ENCODE results near the gene MACF1. TPM values are rescaled to one million over a fixed set of nuclear protein-coding genes. Genes with fewer than 3 reads are reported as not detected.

MACF1 gene, protein sequence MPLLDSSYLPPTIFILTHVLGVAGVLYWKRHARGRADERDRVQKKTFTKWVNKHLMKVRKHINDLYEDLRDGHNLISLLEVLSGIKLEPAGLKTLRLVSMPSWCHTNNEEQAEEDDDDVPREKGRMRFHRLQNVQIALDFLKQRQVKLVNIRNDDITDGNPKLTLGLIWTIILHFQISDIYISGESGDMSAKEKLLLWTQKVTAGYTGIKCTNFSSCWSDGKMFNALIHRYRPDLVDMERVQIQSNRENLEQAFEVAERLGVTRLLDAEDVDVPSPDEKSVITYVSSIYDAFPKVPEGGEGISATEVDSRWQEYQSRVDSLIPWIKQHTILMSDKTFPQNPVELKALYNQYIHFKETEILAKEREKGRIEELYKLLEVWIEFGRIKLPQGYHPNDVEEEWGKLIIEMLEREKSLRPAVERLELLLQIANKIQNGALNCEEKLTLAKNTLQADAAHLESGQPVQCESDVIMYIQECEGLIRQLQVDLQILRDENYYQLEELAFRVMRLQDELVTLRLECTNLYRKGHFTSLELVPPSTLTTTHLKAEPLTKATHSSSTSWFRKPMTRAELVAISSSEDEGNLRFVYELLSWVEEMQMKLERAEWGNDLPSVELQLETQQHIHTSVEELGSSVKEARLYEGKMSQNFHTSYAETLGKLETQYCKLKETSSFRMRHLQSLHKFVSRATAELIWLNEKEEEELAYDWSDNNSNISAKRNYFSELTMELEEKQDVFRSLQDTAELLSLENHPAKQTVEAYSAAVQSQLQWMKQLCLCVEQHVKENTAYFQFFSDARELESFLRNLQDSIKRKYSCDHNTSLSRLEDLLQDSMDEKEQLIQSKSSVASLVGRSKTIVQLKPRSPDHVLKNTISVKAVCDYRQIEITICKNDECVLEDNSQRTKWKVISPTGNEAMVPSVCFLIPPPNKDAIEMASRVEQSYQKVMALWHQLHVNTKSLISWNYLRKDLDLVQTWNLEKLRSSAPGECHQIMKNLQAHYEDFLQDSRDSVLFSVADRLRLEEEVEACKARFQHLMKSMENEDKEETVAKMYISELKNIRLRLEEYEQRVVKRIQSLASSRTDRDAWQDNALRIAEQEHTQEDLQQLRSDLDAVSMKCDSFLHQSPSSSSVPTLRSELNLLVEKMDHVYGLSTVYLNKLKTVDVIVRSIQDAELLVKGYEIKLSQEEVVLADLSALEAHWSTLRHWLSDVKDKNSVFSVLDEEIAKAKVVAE (N-terminal part only)
- total RNA-seq, result 146 and 261 TPM in 2 replicates
- 80.4 and 144 TPM in 2 replicates for polyA plus RNA-seq

DNA sequence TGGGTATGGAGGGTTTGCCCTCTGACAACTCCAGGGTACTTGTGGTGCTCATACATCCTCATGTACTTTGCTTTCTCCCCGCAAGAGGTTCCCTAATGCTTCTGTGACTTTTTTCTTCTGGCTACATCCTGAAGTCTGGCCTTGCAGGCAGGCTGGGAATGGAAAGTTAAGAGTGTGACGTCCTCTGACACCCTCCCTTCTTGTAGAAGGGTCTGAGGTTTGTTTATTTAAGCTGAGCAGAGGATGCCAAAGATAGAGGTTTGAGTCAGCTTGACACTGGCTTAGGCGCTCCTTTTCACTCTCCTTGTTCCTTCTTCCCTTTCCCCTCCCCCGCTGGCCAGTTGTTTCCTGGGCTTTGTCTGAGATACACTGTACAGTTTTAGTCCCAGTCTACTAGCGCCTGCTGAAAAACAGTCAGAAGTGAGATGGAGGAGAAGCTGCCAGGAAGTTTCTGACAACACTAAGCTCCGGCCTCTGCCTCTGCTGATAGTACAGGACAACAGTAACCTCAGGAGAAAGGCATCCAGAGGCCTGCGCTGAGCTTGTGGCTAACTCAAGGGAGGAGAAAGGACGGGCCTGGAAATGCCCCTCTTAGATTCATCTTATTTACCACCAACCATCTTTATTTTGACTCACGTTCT is at the start of gene MACF1:
Gene MACF1, plus strand, starts transcription at position 255 of the 641 bp plus-strand sequence. Its CDS starts 328 bp downstream, at position 583.
- TF ChIP-seq, protein P1, sequence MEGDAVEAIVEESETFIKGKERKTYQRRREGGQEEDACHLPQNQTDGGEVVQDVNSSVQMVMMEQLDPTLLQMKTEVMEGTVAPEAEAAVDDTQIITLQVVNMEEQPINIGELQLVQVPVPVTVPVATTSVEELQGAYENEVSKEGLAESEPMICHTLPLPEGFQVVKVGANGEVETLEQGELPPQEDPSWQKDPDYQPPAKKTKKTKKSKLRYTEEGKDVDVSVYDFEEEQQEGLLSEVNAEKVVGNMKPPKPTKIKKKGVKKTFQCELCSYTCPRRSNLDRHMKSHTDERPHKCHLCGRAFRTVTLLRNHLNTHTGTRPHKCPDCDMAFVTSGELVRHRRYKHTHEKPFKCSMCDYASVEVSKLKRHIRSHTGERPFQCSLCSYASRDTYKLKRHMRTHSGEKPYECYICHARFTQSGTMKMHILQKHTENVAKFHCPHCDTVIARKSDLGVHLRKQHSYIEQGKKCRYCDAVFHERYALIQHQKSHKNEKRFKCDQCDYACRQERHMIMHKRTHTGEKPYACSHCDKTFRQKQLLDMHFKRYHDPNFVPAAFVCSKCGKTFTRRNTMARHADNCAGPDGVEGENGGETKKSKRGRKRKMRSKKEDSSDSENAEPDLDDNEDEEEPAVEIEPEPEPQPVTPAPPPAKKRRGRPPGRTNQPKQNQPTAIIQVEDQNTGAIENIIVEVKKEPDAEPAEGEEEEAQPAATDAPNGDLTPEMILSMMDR (IDR thresholded peaks at IDR 0.05; ENCODE audit: low read depth, low read length), result peak; percentile 69

GRCh38 chr1:39157304-39157703 is 47.2 kb upstream of the MACF1 start:
- TF ChIP-seq, protein P1 (IDR thresholded peaks at IDR 0.05; ENCODE audit: low read depth, low read length), result no peak
- Histone ChIP-seq H3K36me3 (no peaks in the 10 kb centered on the region), H3K27ac (no peak overlapping the region), H3K4me1 (ENCODE audit: low read depth) (peaks cover 45% of the 10 kb centered on the region), H3K27me3 (no peaks in the 10 kb centered on the region), H3K4me3 (no peak overlapping the region), H3K9me3 (ENCODE audit: low read depth) (no peaks in the 10 kb centered on the region)
- no peak for DNase-seq (ENCODE audit: low read depth in 1 of 2, low spot score in 1 of 2)

More for the DNA sequence above, at the start of gene MACF1:
- no peaks in the 10 kb centered on the region for H3K27me3 ChIP-seq
- peak; percentile 76 to 98 for DNase-seq (ENCODE audit: low read depth in 1 of 2, low spot score in 1 of 2)
- peak within 1 kb of the TSS; percentile 93 for H3K27ac ChIP-seq
- H3K9me3 ChIP-seq (ENCODE audit: low read depth), result no peaks in the 10 kb centered on the region
- peaks cover 20% of the 10 kb centered on the region for H3K4me1 ChIP-seq (ENCODE audit: low read depth)
- peak within 1 kb of the TSS; percentile 31 for H3K4me3 ChIP-seq
- H3K36me3 ChIP-seq, result no peaks in the 10 kb centered on the region

GRCh38 chr1:39158327-39159086 is 46.0 kb upstream of the MACF1 start:
- peaks cover 36% of the 10 kb centered on the region for H3K4me1 ChIP-seq (ENCODE audit: low read depth)
- no peaks in the 10 kb centered on the region for H3K27me3 ChIP-seq
- TF ChIP-seq, protein P1 (IDR thresholded peaks at IDR 0.05; ENCODE audit: low read depth, low read length), result no peak
- no peaks in the 10 kb centered on the region for H3K9me3 ChIP-seq (ENCODE audit: low read depth)
- peak; percentile 55 to 63 for DNase-seq (ENCODE audit: low read depth in 1 of 2, low spot score in 1 of 2)
- H3K4me3 ChIP-seq, result no peak overlapping the region
- no peaks in the 10 kb centered on the region for H3K36me3 ChIP-seq
- peak overlapping the region; percentile 55 for H3K27ac ChIP-seq

DNA sequence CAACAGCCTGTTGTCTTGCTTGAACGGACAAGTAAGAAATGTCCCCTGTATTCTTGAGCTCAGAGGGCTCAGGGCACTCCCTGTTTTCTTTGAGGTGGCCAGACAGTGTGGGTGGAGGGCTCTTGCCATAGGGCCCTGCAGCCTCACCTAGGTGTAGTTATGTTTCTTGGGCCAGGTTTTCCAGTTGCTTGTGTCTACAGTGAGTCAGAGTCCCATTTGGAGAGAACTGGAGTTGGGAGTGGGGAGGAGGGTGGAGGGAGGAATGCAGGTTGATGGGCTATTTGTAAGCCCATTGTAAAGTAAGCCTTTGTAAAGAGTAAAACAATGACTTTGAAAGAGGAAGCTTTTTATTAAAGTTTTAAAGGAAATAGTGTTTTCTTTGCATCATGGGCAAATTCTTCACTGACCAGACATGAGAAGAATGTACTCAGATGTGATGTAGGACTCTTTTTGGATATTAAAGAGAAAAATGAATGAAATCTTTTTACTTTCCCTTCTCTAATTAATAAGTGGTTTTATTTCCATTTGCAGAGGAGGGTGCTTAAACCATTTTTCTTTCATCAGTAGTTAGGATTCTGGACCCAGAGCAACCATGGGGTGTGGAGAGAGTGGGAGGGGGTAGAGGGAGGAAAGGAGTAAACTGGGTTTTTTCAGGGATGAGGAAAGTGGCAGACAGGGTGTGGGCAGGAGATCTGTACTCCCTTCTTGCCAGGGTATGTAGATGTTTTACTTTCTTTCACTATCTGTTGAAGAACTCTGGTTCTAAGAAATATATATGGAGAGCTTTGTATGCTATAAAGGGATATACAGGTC is 45.1 kb upstream of the MACF1 start:
- TF ChIP-seq, protein P1 (IDR thresholded peaks at IDR 0.05; ENCODE audit: low read depth, low read length), result no peak
- DNase-seq (ENCODE audit: low read depth in 1 of 2, low spot score in 1 of 2), result no peak
- H3K9me3 ChIP-seq (ENCODE audit: low read depth), result no peaks in the 10 kb centered on the region
- peak overlapping the region; percentile 19 for H3K27ac ChIP-seq
- no peaks in the 10 kb centered on the region for H3K27me3 ChIP-seq
- no peaks in the 10 kb centered on the region for H3K36me3 ChIP-seq
- peaks cover 36% of the 10 kb centered on the region for H3K4me1 ChIP-seq (ENCODE audit: low read depth)
- H3K4me3 ChIP-seq, result no peak overlapping the region

Measured in cardiac muscle cell (in vitro differentiated cells and primary cell).